Endothelial cell (in vitro differentiated cells): Measurements from ENCODE around the gene ASAP2. TPM values are rescaled to one million over a fixed set of nuclear protein-coding genes. Genes with fewer than 3 reads are reported as not detected.
"Not testable (repeated sequence)": the region's sequence is repeated elsewhere in the genome, so short reads cannot be mapped to it uniquely, and the experiment has no call there.

ENCODE experiments used
- DNase-seq: peaks from one replicate; pipeline ENCODE4 v3.0.0; 2021; ENCODE audit warnings: low spot score
- H3K27ac Mint-ChIP-seq: one replicate; pipeline ENCODE4 v1.8.0; 2021; ENCODE audit warnings: mixed read lengths, inconsistent platforms; ENCODE audit not compliant: unreplicated experiment
- H3K27me3 Mint-ChIP-seq: one replicate; pipeline ENCODE4 v1.8.0; 2021; ENCODE audit warnings: mild to moderate bottlenecking, moderate library complexity, mixed read lengths, inconsistent platforms; ENCODE audit not compliant: unreplicated experiment
- H3K36me3 Mint-ChIP-seq: one replicate; pipeline ENCODE4 v1.8.0; 2021; ENCODE audit warnings: mild to moderate bottlenecking, low read depth, mixed read lengths, inconsistent platforms; ENCODE audit not compliant: unreplicated experiment
- H3K4me1 Mint-ChIP-seq: one replicate; pipeline ENCODE4 v1.8.0; 2021; ENCODE audit warnings: mild to moderate bottlenecking, mixed read lengths, inconsistent platforms; ENCODE audit not compliant: unreplicated experiment
- H3K4me3 Mint-ChIP-seq: one replicate; pipeline ENCODE4 v1.8.0; 2021; ENCODE audit warnings: mild to moderate bottlenecking, mixed read lengths, inconsistent platforms; ENCODE audit not compliant: unreplicated experiment
- H3K9me3 Mint-ChIP-seq: one replicate; pipeline ENCODE4 v1.8.0; 2021; ENCODE audit warnings: mixed read lengths, inconsistent platforms; ENCODE audit not compliant: unreplicated experiment
- CTCF ChIP-seq: fragments of 200-600 bp; sonication (generic); IDR thresholded peaks from one replicate; pipeline ENCODE4 v1.5.0; 2021; ENCODE audit warnings: antibody characterized with exemption; ENCODE audit not compliant: unreplicated experiment
- total RNA-seq: library from RNA; stranded (reverse); fragmentation: NEBNext Ultra II Directional; extraction: Animal tissue kit (Norgen Biotek cat#: 25700); gene quantifications from one replicate; pipeline ENCODE4 v1.2.1, GENCODE V29; 2021; ENCODE audit not compliant: unreplicated experiment

ASAP2 gene
- total RNA-seq, 1 donor from 2014 or later = 31.8 TPM

- no peak for TF ChIP-seq CTCF
- H3K9me3 Mint-ChIP-seq = no peaks in the 10 kb centered on the region
- peaks cover 9% of the 10 kb centered on the region for H3K36me3 Mint-ChIP-seq
- peaks cover 11% of the 10 kb centered on the region for H3K27me3 Mint-ChIP-seq
- H3K4me1 Mint-ChIP-seq = peaks cover 48% of the 10 kb centered on the region
- DNase-seq = no peak
- H3K27ac Mint-ChIP-seq = no peak overlapping the region
- H3K4me3 Mint-ChIP-seq = no peak overlapping the region
Measured at GRCh38 chr2:9214873-9215272, 8.3 kb downstream of the ASAP2 start.

GRCh38 chr2:9215680-9216079 is 9.1 kb downstream of the ASAP2 start:
- no peak for DNase-seq
- Mint-ChIP-seq H3K4me3 (no peak overlapping the region), H3K4me1 (peaks cover 45% of the 10 kb centered on the region), H3K27ac (peak overlapping the region; percentile 24), H3K36me3 (peaks cover 9% of the 10 kb centered on the region), H3K27me3 (peaks cover 9% of the 10 kb centered on the region), H3K9me3 (no peaks in the 10 kb centered on the region)
- TF ChIP-seq CTCF = no peak

- H3K9me3 Mint-ChIP-seq, H3K27me3 Mint-ChIP-seq, H3K4me3 Mint-ChIP-seq, DNase-seq, H3K36me3 Mint-ChIP-seq: not testable (repeated sequence)
- Mint-ChIP-seq H3K4me1 (peaks cover 48% of the 10 kb centered on the region), H3K27ac (peak overlapping the region; percentile 24)
Measured at GRCh38 chr2:9216143-9216542, 9.5 kb downstream of the ASAP2 start.

- Mint-ChIP-seq H3K27ac (no peak overlapping the region), H3K36me3 (peaks cover 9% of the 10 kb centered on the region), H3K4me3 (no peak overlapping the region), H3K9me3 (no peaks in the 10 kb centered on the region), H3K27me3 (peaks cover 6% of the 10 kb centered on the region), H3K4me1 (peaks cover 45% of the 10 kb centered on the region)
- no peak for TF ChIP-seq CTCF
- DNase-seq = no peak
Measured at GRCh38 chr2:9217838-9218770, 11.5 kb downstream of the ASAP2 start.

GRCh38 chr2:9219027-9219445 is 12.4 kb downstream of the ASAP2 start:
- Mint-ChIP-seq H3K27ac (no peak overlapping the region), H3K4me1 (peaks cover 42% of the 10 kb centered on the region), H3K36me3 (peaks cover 9% of the 10 kb centered on the region), H3K27me3 (peaks cover 2% of the 10 kb centered on the region), H3K4me3 (peak overlapping the region; percentile 8), H3K9me3 (no peaks in the 10 kb centered on the region)
- TF ChIP-seq CTCF = no peak
- no peak for DNase-seq
